Panc1 (cell line): ENCODE measurements around the gene PLEKHN1.

ENCODE experiments used
- CTCF ChIP-seq: fragments of 450-650 bp; IDR thresholded peaks from 2 replicates; pipeline ENCODE4 v1.5.1; 2017; ENCODE audit warnings: mild to moderate bottlenecking
- POLR2AphosphoS5 ChIP-seq: IDR thresholded peaks from 2 replicates; pipeline ENCODE4 v1.6.1; 2012; ENCODE audit warnings: mild to moderate bottlenecking, low read depth, low read length, moderate library complexity

- TF ChIP-seq CTCF (peak; percentile 88), POLR2AphosphoS5 (no peak)
Observed at GRCh38 chr1:1019122-1019999, 53.1 kb downstream of the PLEKHN1 start.
